HUES64 (cell line): ENCODE data around the gene DCLK1. TPM values are rescaled to one million over a fixed set of nuclear protein-coding genes. Genes with fewer than 3 reads are reported as not detected.

Source experiments
- H3K27ac ChIP-seq: 2 replicates; pipeline ENCODE4 v1.7.0; 2013; ENCODE audit warnings: low read depth, low read length, inconsistent platforms
- H3K27me3 ChIP-seq: 2 replicates; pipeline ENCODE4 v1.6.1; 2013; ENCODE audit warnings: mild to moderate bottlenecking, low read length; ENCODE audit not compliant: insufficient read depth
- H3K36me3 ChIP-seq: 2 replicates; pipeline ENCODE4 v1.6.1; 2013; ENCODE audit warnings: mild to moderate bottlenecking, low read length; ENCODE audit not compliant: insufficient read depth
- H3K4me1 ChIP-seq: 2 replicates; pipeline ENCODE4 v1.6.1; 2013; ENCODE audit warnings: mild to moderate bottlenecking, low read length, moderate library complexity; ENCODE audit not compliant: insufficient read depth
- H3K4me3 ChIP-seq: 2 replicates; pipeline ENCODE4 v1.5.1; 2013; ENCODE audit warnings: mild to moderate bottlenecking, low read length, moderate library complexity
- H3K9ac ChIP-seq: 2 replicates; pipeline ENCODE4 v1.6.1; 2013; ENCODE audit warnings: mild to moderate bottlenecking, low read depth, low read length
- H3K9me3 ChIP-seq: 2 replicates; pipeline ENCODE4 v1.6.1; 2013; ENCODE audit warnings: low read depth, low read length; ENCODE audit not compliant: insufficient read depth
- WGBS: fragments of 150-250, 120-280 bp; methylation state at CpG from one replicate; pipeline ENCODE4 v1.1.7; 2013; ENCODE audit warnings: missing lambda C conversion rate; 5-methylcytosine and 5-hydroxymethylcytosine counted together
- polyA plus RNA-seq, 2 experiments: library from polyadenylated mRNA; stranded (reverse); fragments of 50-300 nt; gene quantifications; one replicate each; pipeline ENCODE4 v1.2.3, GENCODE V29; 2013

The DCLK1 gene
- polyA plus RNA-seq (2013, experiment 1 of 2), result 29.1 TPM
- polyA plus RNA-seq (2013, experiment 2 of 2), result 27.1 TPM

- H3K4me1 ChIP-seq, result no peaks in the 10 kb centered on the region
- H3K4me3 ChIP-seq, result peak within 1 kb of the TSS; percentile 56
- H3K36me3 ChIP-seq, result no peaks in the 10 kb centered on the region
- 8% methylated on average over 48 of the region's 48 CpGs for WGBS
- H3K9me3 ChIP-seq, result no peaks in the 10 kb centered on the region
- H3K9ac ChIP-seq, result peak within 1 kb of the TSS; percentile 23
- H3K27me3 ChIP-seq, result peaks cover 59% of the 10 kb centered on the region
- H3K27ac ChIP-seq, result no peak within 1 kb of the TSS
Observed at GRCh38 chr13:36131222-36131930, at the start of gene DCLK1. DCLK1 (minus strand) TSS chr13:36131382.

- H3K9ac ChIP-seq, result no peak overlapping the region
- no peaks in the 10 kb centered on the region for H3K36me3 ChIP-seq
- no peak overlapping the region for H3K27ac ChIP-seq
- WGBS, result 95% methylated on average over 4 of the region's 5 CpGs
- H3K4me1 ChIP-seq, result no peaks in the 10 kb centered on the region
- H3K27me3 ChIP-seq, result no peaks in the 10 kb centered on the region
- no peaks in the 10 kb centered on the region for H3K9me3 ChIP-seq
- H3K4me3 ChIP-seq, result no peak overlapping the region
Observed at GRCh38 chr13:36175621-36176020, 44.4 kb upstream of the DCLK1 start.

GRCh38 chr13:36174923-36175322 lies 43.7 kb upstream of the DCLK1 start:
- no peaks in the 10 kb centered on the region for H3K36me3 ChIP-seq
- no peaks in the 10 kb centered on the region for H3K9me3 ChIP-seq
- WGBS, result 76% methylated on average over 7 of the region's 7 CpGs
- no peaks in the 10 kb centered on the region for H3K4me1 ChIP-seq
- H3K27me3 ChIP-seq, result no peaks in the 10 kb centered on the region
- H3K9ac ChIP-seq, result no peak overlapping the region
- no peak overlapping the region for H3K4me3 ChIP-seq
- no peak overlapping the region for H3K27ac ChIP-seq

GRCh38 chr13:36173571-36174322 lies 42.6 kb upstream of the DCLK1 start:
- no peak overlapping the region for H3K27ac ChIP-seq
- H3K4me3 ChIP-seq, result no peak overlapping the region
- WGBS, result 84% methylated on average over 4 of the region's 4 CpGs
- H3K36me3 ChIP-seq, result no peaks in the 10 kb centered on the region
- H3K9ac ChIP-seq, result no peak overlapping the region
- no peaks in the 10 kb centered on the region for H3K4me1 ChIP-seq
- H3K9me3 ChIP-seq, result no peaks in the 10 kb centered on the region
- H3K27me3 ChIP-seq, result no peaks in the 10 kb centered on the region

GRCh38 chr13:36166046-36166445 lies 34.9 kb upstream of the DCLK1 start:
- Histone ChIP-seq H3K9ac (no peak overlapping the region), H3K9me3 (no peaks in the 10 kb centered on the region), H3K4me1 (peaks cover 15% of the 10 kb centered on the region; the same call in 1 of the 2 replicates), H3K4me3 (no peak overlapping the region), H3K36me3 (no peaks in the 10 kb centered on the region), H3K27ac (no peak overlapping the region), H3K27me3 (no peaks in the 10 kb centered on the region)
- WGBS, result 95% methylated on average over 5 of the region's 5 CpGs

GRCh38 chr13:36163809-36164308 lies 32.7 kb upstream of the DCLK1 start:
- Histone ChIP-seq H3K4me1 (peaks cover 15% of the 10 kb centered on the region; the same call in 1 of the 2 replicates), H3K9me3 (no peaks in the 10 kb centered on the region), H3K9ac (no peak overlapping the region), H3K27me3 (no peaks in the 10 kb centered on the region), H3K4me3 (no peak overlapping the region), H3K27ac (no peak overlapping the region), H3K36me3 (no peaks in the 10 kb centered on the region)
- WGBS, result 80% methylated on average over 6 of the region's 7 CpGs

- Histone ChIP-seq H3K36me3 (no peaks in the 10 kb centered on the region), H3K9ac (no peak overlapping the region), H3K27ac (no peak overlapping the region), H3K4me3 (no peak overlapping the region), H3K27me3 (no peaks in the 10 kb centered on the region), H3K9me3 (no peaks in the 10 kb centered on the region), H3K4me1 (peaks cover 15% of the 10 kb centered on the region; the same call in 1 of the 2 replicates)
- 94% methylated on average over 6 of the region's 6 CpGs for WGBS
Observed at GRCh38 chr13:36163286-36163685, 32.1 kb upstream of the DCLK1 start.

- Histone ChIP-seq H3K27ac (no peak overlapping the region), H3K4me1 (peaks cover 15% of the 10 kb centered on the region), H3K27me3 (peaks cover 6% of the 10 kb centered on the region), H3K9ac (no peak overlapping the region), H3K9me3 (no peaks in the 10 kb centered on the region), H3K36me3 (no peaks in the 10 kb centered on the region), H3K4me3 (no peak overlapping the region)
- 94% methylated on average over 4 of the region's 4 CpGs for WGBS
Observed at GRCh38 chr13:36160297-36160696, 29.1 kb upstream of the DCLK1 start.

- WGBS, result 89% methylated on average over 4 of the region's 4 CpGs
- H3K27ac ChIP-seq, result no peak overlapping the region
- no peaks in the 10 kb centered on the region for H3K36me3 ChIP-seq
- peaks cover 12% of the 10 kb centered on the region for H3K4me1 ChIP-seq
- no peak overlapping the region for H3K4me3 ChIP-seq
- no peaks in the 10 kb centered on the region for H3K9me3 ChIP-seq
- peaks cover 13% of the 10 kb centered on the region for H3K27me3 ChIP-seq
- no peak overlapping the region for H3K9ac ChIP-seq
Observed at GRCh38 chr13:36158611-36159010, 27.4 kb upstream of the DCLK1 start.

- Histone ChIP-seq H3K4me3 (no peak overlapping the region), H3K9me3 (no peaks in the 10 kb centered on the region), H3K4me1 (peaks cover 3% of the 10 kb centered on the region; the same call in 1 of the 2 replicates), H3K36me3 (no peaks in the 10 kb centered on the region), H3K27me3 (peaks cover 13% of the 10 kb centered on the region), H3K9ac (no peak overlapping the region), H3K27ac (no peak overlapping the region)
- 100% methylated on average over 1 of the region's 1 CpG for WGBS
Observed at GRCh38 chr13:36157480-36157879, 26.3 kb upstream of the DCLK1 start.

GRCh38 chr13:36154567-36155291 lies 23.5 kb upstream of the DCLK1 start:
- Histone ChIP-seq H3K9me3 (no peaks in the 10 kb centered on the region), H3K4me3 (peak overlapping the region; percentile 46), H3K9ac (no peak overlapping the region), H3K36me3 (no peaks in the 10 kb centered on the region), H3K4me1 (peaks cover 3% of the 10 kb centered on the region; the same call in 1 of the 2 replicates), H3K27ac (no peak overlapping the region), H3K27me3 (peaks cover 13% of the 10 kb centered on the region)
- 55% methylated on average over 35 of the region's 35 CpGs for WGBS
